Natural killer cell (primary cell): ENCODE data around the gene SEPTIN8. TPM values are rescaled to one million over a fixed set of nuclear protein-coding genes. Genes with fewer than 3 reads are reported as not detected.

Experiments
- ATAC-seq, 3 donors: fragments of 150-1000 bp in 2 of 3; fragments of 200-7000 bp in 1 of 3; cut with Tn5 transposase; 1 replicate in 1 of 3; 2 replicates in 2 of 3; pipeline ENCODE4 v1.10.0; 2021; ENCODE audit warnings: mild to moderate bottlenecking in 2 of 3, moderate library complexity in 2 of 3
- DNase-seq, 2 donors: peaks; one replicate each; pipeline versions ENCODE4 v3.0.0 to v3.0.0-alpha.2; 2013 to 2021; ENCODE audit warnings: mixed read lengths in 1 of 2
- H3K27ac ChIP-seq: one replicate; pipeline ENCODE4 v1.5.1; 2013; ENCODE audit warnings: mild to moderate bottlenecking, low read length
- H3K27me3 ChIP-seq: one replicate; pipeline ENCODE4 v1.6.1; 2013; ENCODE audit warnings: low read length; ENCODE audit not compliant: control insufficient read depth, insufficient read depth
- H3K36me3 ChIP-seq: one replicate; pipeline ENCODE4 v1.6.1; 2013; ENCODE audit warnings: low read length; ENCODE audit not compliant: control insufficient read depth, insufficient read depth
- H3K4me1 ChIP-seq: one replicate; pipeline ENCODE4 v1.6.1; 2013; ENCODE audit warnings: low read length; ENCODE audit not compliant: control insufficient read depth, insufficient read depth
- H3K4me3 ChIP-seq: one replicate; pipeline ENCODE4 v1.5.1; 2013; ENCODE audit warnings: low read length
- H3K9me3 ChIP-seq: one replicate; pipeline ENCODE4 v1.6.1; 2013; ENCODE audit warnings: low read length; ENCODE audit not compliant: control insufficient read depth, insufficient read depth
- H3K27ac Mint-ChIP-seq, 2 donors: one replicate each; pipeline ENCODE4 v1.8.0; 2022; ENCODE audit warnings: mild to moderate bottlenecking in 2 of 2, mixed read lengths in 2 of 2, moderate library complexity in 1 of 2
- H3K27me3 Mint-ChIP-seq, 2 donors: one replicate each; pipeline ENCODE4 v1.8.0; 2022; ENCODE audit warnings: low read depth in 2 of 2, mixed read lengths in 2 of 2
- H3K36me3 Mint-ChIP-seq: one replicate; pipeline ENCODE4 v1.8.0; 2022; ENCODE audit warnings: mixed read lengths
- H3K4me1 Mint-ChIP-seq, 2 donors: one replicate each; pipeline ENCODE4 v1.8.0; 2022; ENCODE audit warnings: mixed read lengths in 2 of 2
- H3K4me3 Mint-ChIP-seq: one replicate; pipeline ENCODE4 v1.8.0; 2022; ENCODE audit warnings: mild to moderate bottlenecking, moderate library complexity, mixed read lengths
- H3K9me3 Mint-ChIP-seq, 2 donors: one replicate each; pipeline ENCODE4 v1.8.0; 2022; ENCODE audit warnings: mixed read lengths in 2 of 2
- WGBS: methylation state at CpG from one replicate; pipeline ENCODE4 v1.1.7; 2013; ENCODE audit warnings: missing lambda C conversion rate; ENCODE audit not compliant: insufficient coverage; 5-methylcytosine and 5-hydroxymethylcytosine counted together
- intact Hi-C: fragments of 100-400 bp; cut with micrococcal nuclease; formaldehyde crosslinking; loops from one replicate; pipeline ENCODE4 v1.14.2; 2022
- total RNA-seq, 4 donors: library from RNA; stranded (reverse); fragments of 120-200 nt in 1 of 4; gene quantifications; one replicate each; pipeline versions ENCODE4 v1.2.3 to v1.2.4, GENCODE V29; 2013 to 2022
- TF ChIP-seq, protein P1 (sequence below): fragments of 200-600 bp; IDR thresholded peaks from one replicate; pipeline ENCODE4 v1.8.0; 2022; ENCODE audit warnings: antibody characterized with exemption

The SEPTIN8 gene
- total RNA-seq, 3 donors from 2014 or later (not counting 1 experiment from before 2014, with no cell fraction given), result 5.2 to 17.0 (median 9.4) TPM

DNA sequence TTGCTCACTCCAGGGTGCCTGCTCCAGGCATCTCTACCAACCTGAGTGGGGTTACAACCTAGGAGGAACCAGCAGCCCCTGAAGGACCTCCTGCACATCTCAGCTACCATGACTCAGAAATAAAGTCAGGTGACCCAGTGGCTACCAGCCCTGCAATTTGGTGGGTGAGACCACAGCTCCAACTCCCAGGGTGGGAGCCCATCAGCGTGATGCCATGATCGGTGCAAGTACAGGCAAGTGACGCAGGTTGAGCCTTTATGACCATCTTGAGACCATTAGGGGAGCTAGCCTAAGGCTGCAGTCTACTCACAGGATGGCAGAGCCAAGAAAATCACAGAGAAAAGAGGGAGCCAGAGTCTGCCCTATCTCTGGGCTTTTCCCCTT is 8.6 kb downstream of the SEPTIN8 start:
- no peak overlapping the region for H3K4me3 Mint-ChIP-seq
- H3K9me3 Mint-ChIP-seq, result no peaks in the 10 kb centered on the region
- 98% methylated on average over 3 of the region's 3 CpGs for WGBS
- no peak overlapping the region for H3K27ac ChIP-seq
- peaks cover 2% of the 10 kb centered on the region for H3K27me3 ChIP-seq
- H3K4me1 Mint-ChIP-seq, result no peaks in the 10 kb centered on the region
- intact Hi-C loops, result no loop called here
- no peaks in the 10 kb centered on the region for H3K9me3 ChIP-seq
- H3K36me3 ChIP-seq, result no peaks in the 10 kb centered on the region
- H3K4me1 ChIP-seq, result no peaks in the 10 kb centered on the region
- no peaks in the 10 kb centered on the region for H3K36me3 Mint-ChIP-seq
- DNase-seq (no peak), ATAC-seq (no peak)
- H3K27me3 Mint-ChIP-seq, result no peaks in the 10 kb centered on the region
- TF ChIP-seq, protein P1, sequence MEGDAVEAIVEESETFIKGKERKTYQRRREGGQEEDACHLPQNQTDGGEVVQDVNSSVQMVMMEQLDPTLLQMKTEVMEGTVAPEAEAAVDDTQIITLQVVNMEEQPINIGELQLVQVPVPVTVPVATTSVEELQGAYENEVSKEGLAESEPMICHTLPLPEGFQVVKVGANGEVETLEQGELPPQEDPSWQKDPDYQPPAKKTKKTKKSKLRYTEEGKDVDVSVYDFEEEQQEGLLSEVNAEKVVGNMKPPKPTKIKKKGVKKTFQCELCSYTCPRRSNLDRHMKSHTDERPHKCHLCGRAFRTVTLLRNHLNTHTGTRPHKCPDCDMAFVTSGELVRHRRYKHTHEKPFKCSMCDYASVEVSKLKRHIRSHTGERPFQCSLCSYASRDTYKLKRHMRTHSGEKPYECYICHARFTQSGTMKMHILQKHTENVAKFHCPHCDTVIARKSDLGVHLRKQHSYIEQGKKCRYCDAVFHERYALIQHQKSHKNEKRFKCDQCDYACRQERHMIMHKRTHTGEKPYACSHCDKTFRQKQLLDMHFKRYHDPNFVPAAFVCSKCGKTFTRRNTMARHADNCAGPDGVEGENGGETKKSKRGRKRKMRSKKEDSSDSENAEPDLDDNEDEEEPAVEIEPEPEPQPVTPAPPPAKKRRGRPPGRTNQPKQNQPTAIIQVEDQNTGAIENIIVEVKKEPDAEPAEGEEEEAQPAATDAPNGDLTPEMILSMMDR, result no peak
- H3K4me3 ChIP-seq, result no peak overlapping the region
- no peak overlapping the region for H3K27ac Mint-ChIP-seq

DNA sequence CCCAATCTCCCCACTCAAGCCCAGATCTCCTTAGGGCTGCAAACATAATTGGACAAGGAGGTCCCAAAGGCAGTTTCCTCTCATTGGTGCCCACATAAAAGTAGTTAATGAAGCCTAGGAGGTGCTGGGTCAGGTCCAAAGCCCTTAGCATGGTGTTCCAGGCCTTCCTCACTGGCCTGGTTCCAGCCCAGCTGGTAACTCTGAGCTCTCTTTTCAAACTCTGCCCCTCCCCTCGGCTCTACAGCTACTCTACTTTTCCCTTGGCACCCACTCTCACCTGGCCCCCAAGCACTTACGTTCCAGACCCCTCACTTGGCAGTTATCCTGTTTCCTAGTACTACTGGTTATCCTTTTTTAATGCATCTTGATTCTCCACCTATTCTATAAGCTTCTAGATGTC is 9.9 kb downstream of the SEPTIN8 start:
- no peaks in the 10 kb centered on the region for H3K27me3 Mint-ChIP-seq
- intact Hi-C loops, result no loop called here

DNA sequence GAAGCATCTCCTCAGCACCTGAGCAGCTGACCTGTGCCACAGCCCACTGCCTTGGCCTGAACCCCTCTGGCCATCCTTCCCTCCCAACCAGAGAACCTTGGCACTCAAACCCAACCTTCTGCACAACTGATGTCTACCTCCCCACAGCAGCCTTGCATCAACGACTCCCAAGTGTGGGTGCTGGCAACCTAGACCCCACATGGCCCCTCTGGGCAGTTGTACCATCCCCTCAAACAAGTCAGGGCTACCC is 10.3 kb downstream of the SEPTIN8 start:
- no peak for DNase-seq
- no peak overlapping the region for H3K27ac Mint-ChIP-seq
- ATAC-seq, result no peak
- Histone ChIP-seq H3K9me3 (no peaks in the 10 kb centered on the region), H3K4me1 (no peaks in the 10 kb centered on the region), H3K27ac (no peak overlapping the region), H3K27me3 (no peaks in the 10 kb centered on the region), H3K4me3 (no peak overlapping the region), H3K36me3 (no peaks in the 10 kb centered on the region)
- H3K36me3 Mint-ChIP-seq, result no peaks in the 10 kb centered on the region
- H3K4me1 Mint-ChIP-seq, result no peaks in the 10 kb centered on the region
- no peaks in the 10 kb centered on the region for H3K27me3 Mint-ChIP-seq
- H3K4me3 Mint-ChIP-seq, result no peak overlapping the region
- 84% methylated on average over 1 of the region's 1 CpG for WGBS
- H3K9me3 Mint-ChIP-seq, result no peaks in the 10 kb centered on the region
- intact Hi-C loops, result no loop called here
- TF ChIP-seq, protein P1, result no peak

More for the DNA sequence above, 9.9 kb downstream of the SEPTIN8 start:
- TF ChIP-seq, protein P1, result no peak
- DNase-seq, result no peak
- ATAC-seq, result no peak
- Histone ChIP-seq H3K9me3 (no peaks in the 10 kb centered on the region), H3K36me3 (no peaks in the 10 kb centered on the region), H3K4me3 (no peak overlapping the region), H3K27me3 (no peaks in the 10 kb centered on the region), H3K4me1 (no peaks in the 10 kb centered on the region), H3K27ac (no peak overlapping the region)
- Mint-ChIP-seq H3K36me3 (no peaks in the 10 kb centered on the region), H3K27ac (no peak overlapping the region), H3K9me3 (no peaks in the 10 kb centered on the region), H3K4me3 (no peak overlapping the region), H3K4me1 (no peaks in the 10 kb centered on the region)
- 90% methylated on average over 2 of the region's 2 CpGs for WGBS

DNA sequence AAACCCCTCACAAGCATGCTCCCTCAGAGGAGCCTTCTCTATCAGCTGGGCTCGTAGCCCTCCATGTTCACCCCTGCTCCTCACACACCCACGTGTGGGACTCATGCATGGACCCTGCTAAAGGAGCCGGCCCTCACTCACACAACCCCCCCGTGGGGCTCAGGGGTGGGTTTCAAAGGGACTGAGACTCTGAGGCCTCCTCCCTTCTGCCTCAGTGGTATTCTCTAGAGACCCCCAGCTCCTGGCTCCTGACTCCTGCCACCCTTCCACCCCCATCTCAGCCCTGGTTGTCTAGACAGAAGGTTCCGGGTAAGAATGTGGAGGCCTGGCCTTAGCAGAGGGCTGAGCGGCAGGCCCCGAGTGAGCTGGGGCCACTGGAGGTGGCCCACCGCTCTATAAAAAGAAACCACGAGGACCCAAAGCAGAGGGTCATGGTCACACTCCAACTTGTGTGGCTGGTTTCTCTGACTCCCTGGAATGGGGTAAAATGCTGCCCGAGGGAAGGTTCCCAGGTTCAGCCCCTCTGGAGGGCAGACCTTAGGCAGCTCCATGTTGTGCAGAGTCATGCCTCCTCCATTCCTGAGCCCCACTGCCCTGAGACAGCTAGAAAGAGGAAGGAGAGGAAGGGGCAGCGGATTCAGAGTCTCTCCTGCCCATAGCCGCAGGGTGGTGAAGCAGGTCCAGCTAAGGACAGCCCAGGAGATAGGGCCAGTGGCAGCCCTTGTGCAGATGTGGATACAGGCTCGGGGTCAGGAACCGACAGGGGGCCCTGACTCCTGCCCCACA is 10.8 kb downstream of the SEPTIN8 start:
- intact Hi-C loops, result no loop called here
- H3K9me3 Mint-ChIP-seq, result no peaks in the 10 kb centered on the region
- 94% methylated on average over 14 of the region's 14 CpGs for WGBS
- DNase-seq (no peak), ATAC-seq (no peak)
- H3K27me3 Mint-ChIP-seq, result no peaks in the 10 kb centered on the region
- H3K4me3 Mint-ChIP-seq, result no peak overlapping the region
- H3K9me3 ChIP-seq, result no peaks in the 10 kb centered on the region
- no peaks in the 10 kb centered on the region for H3K27me3 ChIP-seq
- TF ChIP-seq, protein P1, result no peak
- no peaks in the 10 kb centered on the region for H3K36me3 ChIP-seq
- no peak overlapping the region for H3K27ac Mint-ChIP-seq
- no peak overlapping the region for H3K27ac ChIP-seq
- H3K4me3 ChIP-seq, result no peak overlapping the region
- no peaks in the 10 kb centered on the region for H3K36me3 Mint-ChIP-seq
- no peaks in the 10 kb centered on the region for H3K4me1 ChIP-seq
- H3K4me1 Mint-ChIP-seq, result no peaks in the 10 kb centered on the region
